Measurements from ENCODE around the gene GAPVD1. TPM values are rescaled to one million over a fixed set of nuclear protein-coding genes. Genes with fewer than 3 reads are reported as not detected.

The GAPVD1 gene
- total and polyA plus RNA-seq, 2 of the 8 experiments (the other 6 are each of a cell fraction or from before 2014, with no cell fraction given): 5.5 to 40.5 TPM

DNA sequence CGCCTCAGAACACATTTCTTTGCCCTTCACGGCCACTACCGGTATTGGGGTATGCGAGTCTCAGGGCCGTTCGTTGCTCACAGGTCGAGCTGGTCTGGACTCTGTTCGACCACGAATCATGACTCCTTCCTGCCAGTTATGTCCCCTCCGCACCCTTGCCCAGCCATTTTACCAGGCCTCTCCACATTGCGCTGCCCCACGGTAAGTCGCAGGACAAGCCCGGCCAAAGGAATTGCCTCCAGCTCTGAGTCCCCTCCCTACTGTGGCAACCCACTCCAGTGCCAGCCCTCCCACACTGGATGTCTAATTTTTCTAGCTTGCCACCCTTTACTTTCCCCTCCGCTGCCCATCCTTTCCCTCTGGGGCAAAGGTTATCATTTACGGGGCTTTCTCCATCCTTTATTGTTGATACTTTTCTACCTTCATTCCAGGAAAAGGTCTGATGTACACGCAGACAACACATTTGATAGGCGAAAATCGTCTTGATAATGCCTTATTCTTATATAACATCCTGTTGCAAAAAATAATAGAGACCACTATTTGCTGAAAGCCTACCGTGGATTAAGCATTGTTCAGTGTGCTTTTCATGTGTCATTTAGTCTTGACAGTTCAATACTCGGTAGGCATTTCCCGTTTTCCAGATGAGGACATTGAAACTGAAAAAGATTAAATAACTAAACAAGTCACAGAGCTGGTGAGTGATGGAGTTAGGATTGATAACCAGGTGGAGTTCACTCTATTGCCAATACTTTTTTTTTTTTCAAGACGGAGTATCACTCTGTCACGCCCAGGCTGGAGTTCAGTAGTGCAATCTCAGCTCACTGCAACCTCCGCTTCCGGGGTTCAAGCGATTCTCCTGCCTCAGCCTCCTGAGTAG, 19.5 kb upstream of the GAPVD1 start:
- Histone ChIP-seq H3K79me2 (ENCODE audit: control insufficient read depth in 1 of 2, insufficient read depth in 2 of 2, low read length in 2 of 2) (peaks cover 7 to 33% of the 10 kb centered on the region in 2 experiments), H3K14ac (ENCODE audit: insufficient read length) (peak overlapping the region; percentile 98), H3K18ac (ENCODE audit: extremely low read depth, low read length) (peak overlapping the region; percentile 42), H2BK120ac (replicated peaks; ENCODE audit: low read depth, low read length) (peak overlapping the region; percentile 96), H4K8ac (ENCODE audit: extremely low read depth, insufficient read depth, low read length) (peak overlapping the region; percentile 94; the same call in 1 of the 2 replicates), H3K27me3 (replicated peaks in 1 of 4; ENCODE audit: control insufficient read depth in 3 of 4, extremely low read depth in 1 of 4, insufficient read depth in 3 of 4, low read length in 3 of 4) (peaks cover 0 to 2% (median 0%) of the 10 kb centered on the region in 4 experiments; a peak in 1 of 7 replicates), H3K23ac (ENCODE audit: insufficient read length) (no peak overlapping the region), H4K20me1 (replicated peaks in 1 of 2; ENCODE audit: control insufficient read depth in 1 of 2, insufficient read depth in 2 of 2, low read length in 2 of 2) (peaks cover 0 to 14% of the 10 kb centered on the region in 2 experiments), H3K9me3 (ENCODE audit: insufficient read depth in 2 of 2, low read depth in 1 of 2, low read length in 1 of 2) (no peaks in the 10 kb centered on the region), H3K27ac (ENCODE audit: low read depth, low read length) (peak overlapping the region; percentile 91), H3K4ac (replicated peaks; ENCODE audit: insufficient read length, low read depth, low read length) (peak overlapping the region; percentile 100), H4K5ac (ENCODE audit: insufficient read length, low read depth, low read length) (peak overlapping the region; percentile 98), H2AFZ (ENCODE audit: low read length) (peak overlapping the region; percentile 60), H2AK5ac (ENCODE audit: low read depth, low read length) (peak overlapping the region; percentile 94; the same call in 1 of the 2 replicates), H3K9ac (replicated peaks in 1 of 4; ENCODE audit: extremely low read depth in 1 of 4, low read depth in 3 of 4, low read length in 3 of 4) (peak overlapping the region; percentile 68 to 98 (median 91)), H2BK12ac (ENCODE audit: low read depth, low read length) (peak overlapping the region; percentile 82), H3K79me1 (ENCODE audit: low read depth, low read length) (0 out of 2 replicates have a peak, but pooled peaks cover 3% of the 10 kb centered on the region), H3K56ac (replicated peaks; ENCODE audit: insufficient read length, low read depth, low read length) (peak overlapping the region; percentile 99), H2BK20ac (ENCODE audit: low read length) (no peak overlapping the region), H3K4me3 (ENCODE audit: extremely low read depth in 1 of 4, insufficient read depth in 2 of 4, low read depth in 3 of 4, low read length in 4 of 4) (peak overlapping the region; percentile 75 to 100 (median 90)), H3K36me3 (ENCODE audit: control insufficient read depth in 2 of 4, insufficient read depth in 4 of 4, low read length in 3 of 4) (peaks cover 20 to 32% (median 23%) of the 10 kb centered on the region in 4 experiments), H2BK15ac (ENCODE audit: low read length) (no peak overlapping the region), H4K91ac (replicated peaks; ENCODE audit: insufficient read length, low read length) (peak overlapping the region; percentile 99), H3K4me1 (replicated peaks in 1 of 4; ENCODE audit: control insufficient read depth in 3 of 4, insufficient read depth in 4 of 4, low read length in 3 of 4) (peaks cover 0 to 6% (median under 1%) of the 10 kb centered on the region in 4 experiments; a peak in 1 of 7 replicates), H3K4me2 (ENCODE audit: insufficient read depth in 1 of 2, low read depth in 2 of 2, low read length in 2 of 2) (peak overlapping the region; percentile 86 to 89), H3K23me2 (ENCODE audit: low read depth, low read length) (peaks cover 9% of the 10 kb centered on the region; the same call in 1 of the 2 replicates), H2BK5ac (ENCODE audit: low read depth, low read length) (peak overlapping the region; percentile 96)
- 43% methylated on average over 27 of the region's 27 CpGs; no CpG with 5 or more reads in 1 of the 2 experiments for WGBS, 2 experiments (ENCODE audit: extremely low coverage in 1 of 2, insufficient coverage in 1 of 2, insufficient read length in 1 of 2, insufficient replicate concordance in 2 of 2, low coverage in 1 of 2, low lambda C conversion rate in 2 of 2, missing lambda C conversion rate in 1 of 2)
- DNase-seq (ENCODE audit: low read depth in 1 of 2, low spot score in 2 of 2) (no peak), FAIRE-seq (no peak)
- peak; percentile 72; the same call in 1 of the 2 replicates for TF ChIP-seq PHF8 (conservative IDR thresholded peaks at IDR 0.05; ENCODE audit: low read depth, low read length)
- peak; percentile 23; the same call in 1 of the 2 replicates for TF ChIP-seq TAF1 (IDR thresholded peaks at IDR 0.05; ENCODE audit: low read depth, low read length)
- TF ChIP-seq SP2 (IDR thresholded peaks at IDR 0.05; ENCODE audit: low read length): no peak
- TF ChIP-seq CHD2 (IDR thresholded peaks at IDR 0.05; ENCODE audit: low read length): no peak
- ChIA-PET CTCF (ENCODE audit: partially characterized antibody) (interaction anchor here (1.2 to 2.0 kb wide), 3 partner anchors 14 to 133 kb away, joined by 5 to 8 read pairs (median 6); no protein-coding TSS in a partner anchor), POLR2A (ENCODE audit: partially characterized antibody) (interaction anchor here (0.9 to 3.8 kb wide), 34 partner anchors 9 to 402 kb away, joined by 3 to 24 read pairs (median 6); partner anchors contain the start of genes ARPC5L, GAPVD1, RABEPK and RPL35)
